ENCODE results near the gene USP49.

The USP49 gene

GRCh38 chr6:41936073-41936837, 41.1 kb upstream of the USP49 start:
- FAIRE-seq (peak; percentile 86), DNase-seq (ENCODE audit: insufficient read length, low spot score) (peak; percentile 89)
- no peak for TF ChIP-seq POLR2A (IDR thresholded peaks at IDR 0.05; ENCODE audit: low read depth, low read length)

DNA sequence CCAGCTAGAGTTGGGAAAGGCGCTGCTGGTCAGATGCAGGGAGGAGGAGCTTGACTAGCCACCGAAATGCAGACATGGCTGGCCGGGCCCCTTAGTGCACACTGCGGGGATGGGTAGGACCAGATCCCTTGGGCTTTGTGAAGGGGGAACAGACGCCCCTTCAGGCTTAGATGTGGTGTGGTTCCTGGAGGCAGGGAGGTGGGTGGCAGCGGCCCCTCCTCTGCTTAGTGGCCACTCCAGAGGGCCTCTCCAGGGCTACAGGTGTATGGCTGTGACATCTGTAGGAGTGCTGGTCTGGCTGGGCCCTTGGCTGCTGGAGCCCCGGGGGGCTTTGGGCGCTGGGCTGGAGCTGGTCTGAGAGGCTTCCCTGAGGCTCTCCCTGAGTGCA, 40.5 kb upstream of the USP49 start:
- no peak for FAIRE-seq
- TF ChIP-seq POLR2A (IDR thresholded peaks at IDR 0.05; ENCODE audit: low read depth, low read length): no peak
- DNase-seq (ENCODE audit: insufficient read length, low spot score): no peak

DNA sequence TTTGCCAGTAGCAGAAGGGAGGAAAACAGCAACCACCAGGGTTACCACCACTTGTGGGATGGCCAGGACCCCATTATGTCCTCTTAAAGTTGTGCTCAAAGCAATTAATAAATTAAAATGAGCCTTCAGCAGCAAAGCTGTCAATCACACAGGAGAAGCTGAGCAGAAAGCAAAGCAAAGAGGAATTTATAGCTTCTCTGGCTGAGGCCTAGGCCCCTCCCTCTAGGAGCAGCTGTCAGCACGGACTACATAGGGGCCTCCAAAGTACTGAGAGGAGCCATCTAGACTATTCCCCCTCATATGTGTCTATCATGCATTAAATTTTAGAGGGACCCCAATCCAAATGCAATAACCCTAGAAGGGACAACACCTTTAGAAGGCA, 40.0 kb upstream of the USP49 start:
- DNase-seq (ENCODE audit: insufficient read length, low spot score) (no peak), FAIRE-seq (no peak)
- TF ChIP-seq POLR2A (IDR thresholded peaks at IDR 0.05; ENCODE audit: low read depth, low read length): no peak

- DNase-seq (ENCODE audit: insufficient read length, low spot score) (no peak), FAIRE-seq (no peak)
- TF ChIP-seq POLR2A (IDR thresholded peaks at IDR 0.05; ENCODE audit: low read depth, low read length): no peak
Observed at GRCh38 chr6:41934278-41935192, 39.4 kb upstream of the USP49 start.

GRCh38 chr6:41932378-41932777, 37.2 kb upstream of the USP49 start:
- DNase-seq (ENCODE audit: insufficient read length, low spot score) (no peak), FAIRE-seq (no peak)
- TF ChIP-seq POLR2A (IDR thresholded peaks at IDR 0.05; ENCODE audit: low read depth, low read length): no peak

GRCh38 chr6:41931792-41932191, 36.6 kb upstream of the USP49 start:
- FAIRE-seq: no peak
- DNase-seq (ENCODE audit: insufficient read length, low spot score): no peak
- TF ChIP-seq POLR2A (IDR thresholded peaks at IDR 0.05; ENCODE audit: low read depth, low read length): no peak

- DNase-seq (ENCODE audit: insufficient read length, low spot score): no peak
- FAIRE-seq: no peak
- TF ChIP-seq POLR2A (IDR thresholded peaks at IDR 0.05; ENCODE audit: low read depth, low read length): no peak
Observed at GRCh38 chr6:41929924-41930323, 34.7 kb upstream of the USP49 start.

DNA sequence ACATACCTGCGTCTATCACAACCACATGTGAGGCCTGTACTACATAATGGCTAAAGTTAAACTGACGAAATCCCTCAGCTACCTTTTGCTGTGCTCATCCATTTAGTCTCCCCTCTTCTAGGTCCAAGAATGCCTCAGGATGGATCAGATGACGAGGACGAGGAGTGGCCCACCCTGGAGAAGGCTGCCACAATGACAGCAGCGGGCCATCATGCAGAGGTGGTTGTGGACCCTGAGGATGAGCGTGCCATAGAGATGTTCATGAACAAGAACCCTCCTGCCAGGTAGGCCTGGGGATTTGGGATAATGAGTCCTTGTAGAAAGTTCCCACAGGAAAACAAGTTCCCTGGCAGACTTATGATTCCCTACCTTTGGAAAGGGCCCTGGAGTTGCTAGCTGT, 32.1 kb upstream of the USP49 start:
- TF ChIP-seq POLR2A (IDR thresholded peaks at IDR 0.05; ENCODE audit: low read depth, low read length): no peak
- DNase-seq (ENCODE audit: insufficient read length, low spot score) (no peak), FAIRE-seq (no peak)

DNA sequence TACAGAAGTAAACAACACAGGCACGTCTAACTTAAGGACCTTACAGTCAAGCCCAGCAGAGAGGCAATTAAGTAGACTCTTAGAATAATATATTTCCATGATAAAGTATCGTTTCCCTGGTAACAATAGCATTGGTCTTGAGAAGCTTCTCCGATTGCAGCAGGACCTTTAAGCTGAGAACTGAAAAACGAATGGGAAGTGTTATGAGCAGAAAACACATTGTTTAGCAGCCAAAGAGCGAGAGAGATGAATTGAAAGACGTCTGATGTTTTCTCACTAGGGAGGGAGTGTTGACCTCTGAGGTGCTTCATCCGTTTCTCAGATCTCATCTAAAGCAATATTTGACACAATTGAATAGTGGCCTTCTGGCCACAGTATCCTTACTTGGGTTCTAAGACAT, 27.0 kb upstream of the USP49 start:
- DNase-seq (ENCODE audit: insufficient read length, low spot score): no peak
- no peak for FAIRE-seq
- no peak for TF ChIP-seq POLR2A (IDR thresholded peaks at IDR 0.05; ENCODE audit: low read depth, low read length)

DNA sequence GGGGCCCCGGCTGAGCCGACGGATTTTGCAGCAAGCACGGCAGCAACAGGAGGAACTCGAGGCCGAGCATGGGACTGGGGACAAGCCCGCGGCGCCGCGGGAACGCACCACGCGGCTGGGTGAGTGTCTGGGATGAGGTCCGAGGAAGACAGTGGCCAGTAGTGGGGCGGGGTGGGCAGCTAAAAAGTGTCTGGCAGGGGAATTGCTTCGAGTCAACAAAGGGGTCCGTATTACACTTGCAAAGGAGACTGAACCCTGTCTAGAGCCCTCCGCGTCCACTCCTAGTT, 26.5 kb upstream of the USP49 start:
- FAIRE-seq (no peak), DNase-seq (ENCODE audit: insufficient read length, low spot score) (no peak)
- no peak for TF ChIP-seq POLR2A (IDR thresholded peaks at IDR 0.05; ENCODE audit: low read depth, low read length)

DNA sequence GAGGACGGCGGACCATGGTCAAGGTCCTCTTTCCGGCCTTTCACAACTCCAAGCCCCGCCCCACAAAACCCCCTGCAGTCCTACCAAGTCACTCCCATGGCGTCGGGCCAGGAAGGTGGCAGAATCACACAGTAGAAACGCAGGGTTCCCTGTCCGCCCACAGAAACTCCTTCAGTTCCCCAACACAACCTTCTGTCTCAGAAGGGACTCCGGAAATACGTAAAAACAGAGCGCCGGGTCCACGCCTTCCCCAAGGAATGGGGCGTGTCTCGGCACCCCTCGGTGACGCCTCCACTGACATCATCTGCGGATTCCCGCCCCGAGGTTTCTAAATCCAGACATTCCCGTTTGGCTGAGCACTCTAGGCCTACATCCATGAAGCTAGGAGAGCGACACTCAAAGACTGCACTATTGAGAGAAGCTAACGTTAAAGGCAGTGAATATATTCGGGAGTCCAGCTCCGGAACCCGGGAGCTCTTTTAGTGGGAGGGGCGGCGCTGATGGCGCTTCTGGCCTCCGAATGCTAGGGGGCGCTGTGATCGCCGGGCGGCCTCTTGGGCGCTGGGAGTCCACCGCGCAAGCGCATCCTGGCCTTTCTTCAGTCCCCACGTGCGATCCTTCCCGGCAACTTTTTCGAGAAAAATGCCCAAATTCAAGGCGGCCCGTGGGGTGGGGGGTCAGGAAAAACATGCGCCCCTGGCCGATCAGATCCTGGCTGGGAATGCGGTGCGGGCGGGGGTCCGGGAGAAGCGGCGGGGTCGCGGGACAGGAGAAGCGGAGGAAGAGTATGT, 25.9 kb upstream of the USP49 start, which contains the start of the genes BYSL and MED20:
Gene BYSL, plus strand, starts transcription at position 579 of the 791 bp plus-strand sequence. Its CDS starts 64 bp downstream, at position 643.
Gene MED20, minus strand, starts transcription at position 219 of the 791 bp plus-strand sequence. Its CDS starts 121 bp downstream, at position 98.
- DNase-seq (ENCODE audit: insufficient read length, low spot score) (peak; percentile 84), FAIRE-seq (peak; percentile 20)
- peak; percentile 37 for TF ChIP-seq POLR2A (IDR thresholded peaks at IDR 0.05; ENCODE audit: low read depth, low read length)

DNA sequence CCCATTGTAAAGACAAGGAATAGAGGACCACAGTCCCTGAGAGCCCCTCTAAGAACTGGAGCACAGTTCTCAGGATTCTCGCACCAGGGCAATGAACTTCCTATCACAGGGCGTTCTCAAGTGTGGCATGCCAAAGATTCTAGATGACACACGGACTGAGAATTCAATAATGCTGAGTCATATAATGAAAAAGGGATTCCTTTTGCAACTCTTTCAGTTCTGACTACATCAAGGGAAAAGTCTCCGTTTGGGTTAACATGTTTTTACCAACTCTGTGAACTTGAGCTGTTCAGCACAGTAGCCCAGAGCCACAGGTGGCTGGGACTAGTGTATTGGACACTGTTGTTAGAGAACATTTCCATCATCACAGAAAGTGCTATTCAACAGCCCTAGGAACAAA, 22.4 kb upstream of the USP49 start:
- TF ChIP-seq POLR2A (IDR thresholded peaks at IDR 0.05; ENCODE audit: low read depth, low read length): no peak
- FAIRE-seq (peak; percentile 95), DNase-seq (ENCODE audit: insufficient read length, low spot score) (peak; percentile 63)

GRCh38 chr6:41914869-41915530, 19.8 kb upstream of the USP49 start:
- no peak for DNase-seq (ENCODE audit: insufficient read length, low spot score)
- no peak for TF ChIP-seq POLR2A (IDR thresholded peaks at IDR 0.05; ENCODE audit: low read depth, low read length)
- FAIRE-seq: no peak
